HCT116 (cell line): Measurements from ENCODE around the gene GPATCH8. TPM values are rescaled to one million over a fixed set of nuclear protein-coding genes. Genes with fewer than 3 reads are reported as not detected.

Experiments used
- ATAC-seq: fragments of 200-7000 bp; cut with Tn5 transposase; 2 replicates; pipeline ENCODE4 v1.9.1; 2020; ENCODE audit warnings: mild to moderate bottlenecking, moderate library complexity
- Bru-seq: library from RNA; stranded (reverse); fragments of 400-500 nt; gene quantifications from one replicate; lab custom pipeline; 2021; lab: Mats Ljungman, UMichigan
- BruChase-seq, 2 experiments: library from RNA; stranded (reverse); fragments of 400-500 nt; gene quantifications; one replicate each; lab custom pipeline; 2021; lab: Mats Ljungman, UMichigan
- BruUV-seq: library from RNA; stranded (reverse); fragments of 400-500 nt; replicated peaks from 2 replicates; lab custom pipeline; 2021; lab: Mats Ljungman, UMichigan
- CTCF ChIA-PET: fragments of 300-600 bp; sonication (Branson Sonifier 250); formaldehyde crosslinking; loops from one replicate; lab custom pipeline; 2021; ENCODE audit warnings: antibody characterized with exemption; lab: Charles Lee
- POLR2A ChIA-PET: fragments of 300-600, 350-600 bp; sonication (Branson Sonifier 250); formaldehyde crosslinking; loops from one replicate; lab custom pipeline; 2021; ENCODE audit warnings: antibody characterized with exemption; lab: Charles Lee
- RAD21 ChIA-PET, 2 experiments: fragments of 300-600 bp; sonication (Branson Sonifier 250); formaldehyde crosslinking; loops; one replicate each; lab custom pipeline; 2023; ENCODE audit warnings: low total read pairs in 2 of 2; ENCODE audit not compliant: uncharacterized antibody in 2 of 2, unreplicated experiment in 2 of 2, low non-redundant PET in 1 of 2; lab: Charles Lee
- DNase-seq: peaks from one replicate; pipeline ENCODE4 v3.0.0-alpha.2; 2010; ENCODE audit warnings: low read depth, low spot score
- H2AFZ ChIP-seq: fragments of 200-600 bp; shearing (Covaris generic), sonication (generic); 2 replicates; pipeline ENCODE4 v1.6.1; 2017; ENCODE audit warnings: low read depth, mixed run types, mixed read lengths, antibody characterized with exemption, low read length; ENCODE audit not compliant: poor library complexity, severe bottlenecking
- H3K27ac ChIP-seq: 2 replicates; pipeline ENCODE4 v1.5.1; 2012; ENCODE audit warnings: low read depth, low read length
- H3K27me3 ChIP-seq: fragments of 200-600 bp; sonication (generic); 2 replicates; pipeline ENCODE4 v1.6.1; 2016; ENCODE audit warnings: mixed run types, low read length, mixed read lengths; ENCODE audit not compliant: insufficient read depth
- H3K36me3 ChIP-seq, 2 experiments: fragments of 200-500 bp in 1 of 2; fragments of 200-600 bp in 1 of 2; sonication (Bioruptor generic) in 1 of 2; sonication (generic) in 1 of 2; 2 replicates each; pipeline versions ENCODE4 v1.5.1 to v1.6.1; 2014 to 2016; ENCODE audit warnings: low read length in 2 of 2, inconsistent platforms in 1 of 2, mixed read lengths in 1 of 2, mixed run types in 1 of 2; ENCODE audit not compliant: insufficient read depth in 2 of 2, control insufficient read depth in 1 of 2
- H3K4me1 ChIP-seq, 2 experiments: fragments of 200-600 bp in 1 of 2; sonication (generic) in 1 of 2; 2 replicates each; pipeline versions ENCODE4 v1.5.1 to v1.6.1; 2012 to 2017; ENCODE audit warnings: low read length in 2 of 2, inconsistent platforms in 1 of 2, mild to moderate bottlenecking in 1 of 2, mixed read lengths in 1 of 2, mixed run types in 1 of 2, moderate library complexity in 1 of 2; ENCODE audit not compliant: insufficient read depth in 2 of 2, control insufficient read depth in 1 of 2
- H3K4me2 ChIP-seq: fragments of 200-600 bp; sonication (generic); 2 replicates; pipeline ENCODE4 v1.6.1; 2017; ENCODE audit warnings: mixed run types, low read length, mixed read lengths
- H3K4me3 ChIP-seq, 2 experiments: fragments of 200-600 bp in 1 of 2; sonication (generic) in 1 of 2; replicated peaks in 1 of 2; 2 replicates each; pipeline ENCODE4 v1.5.1; 2011 to 2016; ENCODE audit warnings: low read length in 2 of 2, control low read depth in 1 of 2, low read depth in 1 of 2, mild to moderate bottlenecking in 1 of 2, mixed read lengths in 1 of 2, mixed run types in 1 of 2
- H3K79me2 ChIP-seq: fragments of 200-600 bp; sonication (generic); 2 replicates; pipeline ENCODE4 v1.6.1; 2017; ENCODE audit warnings: mild to moderate bottlenecking, mixed run types, low read length, moderate library complexity, mixed read lengths; ENCODE audit not compliant: insufficient read depth
- H3K9ac ChIP-seq: fragments of 200-600 bp; sonication (generic); 2 replicates; pipeline ENCODE4 v1.6.1; 2016; ENCODE audit warnings: low read length, mixed read lengths
- H3K9me2 ChIP-seq: fragments of 200-600 bp; sonication (generic), shearing (Covaris generic); 2 replicates; pipeline ENCODE4 v1.6.1; 2017; ENCODE audit warnings: mixed run types, mild to moderate bottlenecking, moderate library complexity; ENCODE audit not compliant: insufficient read depth
- H3K9me3 ChIP-seq, 2 experiments: fragments of 200-500 bp in 1 of 2; fragments of 200-600 bp in 1 of 2; sonication (Bioruptor generic) in 1 of 2; sonication (generic) in 1 of 2; 2 replicates each; pipeline ENCODE4 v1.6.1; 2014 to 2017; ENCODE audit warnings: low read length in 2 of 2, mixed read lengths in 2 of 2, inconsistent platforms in 1 of 2, low read depth in 1 of 2, mild to moderate bottlenecking in 1 of 2, mixed run types in 1 of 2, moderate library complexity in 1 of 2; ENCODE audit not compliant: control insufficient read depth in 1 of 2, insufficient read depth in 1 of 2
- H4K20me1 ChIP-seq: fragments of 200-600 bp; sonication (generic), shearing (Covaris generic); 2 replicates; pipeline ENCODE4 v1.6.1; 2017; ENCODE audit warnings: mixed run types, mild to moderate bottlenecking, moderate library complexity; ENCODE audit not compliant: insufficient read depth
- ATF3 ChIP-seq: IDR thresholded peaks from 2 replicates; pipeline ENCODE4 v1.6.1; 2012
- CBX3 ChIP-seq: IDR thresholded peaks from 2 replicates; pipeline ENCODE4 v1.6.1; 2012; ENCODE audit warnings: low read depth
- CEBPB ChIP-seq: IDR thresholded peaks from 2 replicates; pipeline ENCODE4 v1.6.1; 2012; ENCODE audit warnings: low read depth
- EGR1 ChIP-seq: IDR thresholded peaks from 2 replicates; pipeline ENCODE4 v1.6.1; 2012; ENCODE audit warnings: low read depth
- ELF1 ChIP-seq: IDR thresholded peaks from 2 replicates; pipeline ENCODE4 v1.6.1; 2012; ENCODE audit warnings: low read depth, borderline replicate concordance
- EZH2phosphoT487 ChIP-seq: fragments of 200-600 bp; IDR thresholded peaks from 2 replicates; pipeline ENCODE4 v1.6.1; 2018; ENCODE audit warnings: antibody characterized with exemption, borderline replicate concordance
- FOSL1 ChIP-seq: IDR thresholded peaks from 2 replicates; pipeline ENCODE4 v1.6.1; 2012; ENCODE audit warnings: low read depth
- JUND ChIP-seq: IDR thresholded peaks from 2 replicates; pipeline ENCODE4 v1.6.1; 2012
- MAX ChIP-seq: IDR thresholded peaks from 2 replicates; pipeline ENCODE4 v1.6.1; 2012
- POLR2A ChIP-seq: IDR thresholded peaks from 2 replicates; pipeline ENCODE4 v1.7.0; 2011; ENCODE audit warnings: borderline replicate concordance; ENCODE audit not compliant: insufficient read depth, insufficient read length; ENCODE audit errors: extremely low read depth
- POLR2AphosphoS5 ChIP-seq: IDR thresholded peaks from 2 replicates; pipeline ENCODE4 v1.6.1; 2011; ENCODE audit warnings: mild to moderate bottlenecking, low read depth, low read length, moderate library complexity
- RAD21 ChIP-seq: IDR thresholded peaks from 2 replicates; pipeline ENCODE4 v1.6.1; 2012; ENCODE audit warnings: low read depth, mild to moderate bottlenecking
- SIN3A ChIP-seq: IDR thresholded peaks from 2 replicates; pipeline ENCODE4 v1.6.1; 2012; ENCODE audit warnings: low read depth
- SP1 ChIP-seq: IDR thresholded peaks from 2 replicates; pipeline ENCODE4 v1.6.1; 2012; ENCODE audit warnings: low read depth
- SRF ChIP-seq: IDR thresholded peaks from 2 replicates; pipeline ENCODE4 v1.6.1; 2012; ENCODE audit warnings: low read depth
- YY1 ChIP-seq: IDR thresholded peaks from 2 replicates; pipeline ENCODE4 v1.6.1; 2011; ENCODE audit warnings: low read length, low read depth, moderate library complexity, mild to moderate bottlenecking; ENCODE audit not compliant: insufficient replicate concordance; ENCODE audit errors: extremely low read depth
- ZFX ChIP-seq: fragments of 450-650 bp; IDR thresholded peaks from 2 replicates; pipeline ENCODE4 v1.6.1; 2017
- ZNF274 ChIP-seq: fragments of 200-500 bp; sonication (Bioruptor generic); IDR thresholded peaks from 2 replicates; pipeline ENCODE4 v1.6.1; 2014; ENCODE audit warnings: mild to moderate bottlenecking, low read depth, low read length, inconsistent platforms
- intact Hi-C: fragments of 100-400 bp; cut with micrococcal nuclease; formaldehyde crosslinking; loops from 2 replicates; pipeline ENCODE4 v1.10.0; 2022
- long read RNA-seq: library from polyadenylated mRNA; unstranded; transcript quantifications from one replicate; pipeline ENCODE4 v2.0.0, GENCODE V29; 2021; ENCODE audit not compliant: unreplicated experiment
- polyA plus RNA-seq: library from polyadenylated mRNA; unstranded; fragments of >200 nt; gene quantifications from 2 replicates; pipeline ENCODE4 v1.2.1, GENCODE V29; 2012; ENCODE audit warnings: missing spikeins
- total RNA-seq: library from RNA; stranded (reverse); gene quantifications from one replicate; pipeline ENCODE4 v1.2.1, GENCODE V29; 2021; ENCODE audit not compliant: unreplicated experiment
- TF ChIP-seq, protein P1 (sequence below), 3 experiments: fragments of 200-600 bp in 1 of 3; sonication (generic) in 1 of 3; IDR thresholded peaks in 2 of 3; conservative IDR thresholded peaks in 1 of 3; 2 replicates each; pipeline ENCODE4 v1.5.1; 2012 to 2017; ENCODE audit warnings: low read depth in 2 of 3, low read length in 2 of 3, antibody characterized with exemption in 1 of 3, borderline replicate concordance in 1 of 3, control low read depth in 1 of 3, mild to moderate bottlenecking in 1 of 3, mixed read lengths in 1 of 3, mixed run types in 1 of 3, moderate library complexity in 1 of 3; ENCODE audit not compliant: insufficient read depth in 1 of 3
- TF ChIP-seq, protein P2 (sequence below): IDR thresholded peaks from 2 replicates; pipeline ENCODE4 v1.6.1; 2011; ENCODE audit warnings: mild to moderate bottlenecking, low read length, moderate library complexity; ENCODE audit not compliant: insufficient replicate concordance; ENCODE audit errors: extremely low read depth

The GPATCH8 gene
- total RNA-seq, result 28.7 TPM
- polyA plus RNA-seq, result 13.0 and 13.5 TPM in 2 replicates
- percentile 88 among the genes with signal in this experiment for Bru-seq, nascent RNA
- percentile 74 among the genes with signal in this experiment for BruChase-seq, experiment 1, labeled RNA remaining after a 6-hour chase
- percentile 79 among the genes with signal in this experiment for BruChase-seq, experiment 2, labeled RNA remaining after a 2-hour chase
- long read RNA-seq, full-length matches to known transcripts, result 36 of 68 reads
- long read RNA-seq, partial matches to known transcripts, result 3 of 68 reads
- long read RNA-seq, other reads (novel, unspliced or antisense), result 29 of 68 reads

DNA sequence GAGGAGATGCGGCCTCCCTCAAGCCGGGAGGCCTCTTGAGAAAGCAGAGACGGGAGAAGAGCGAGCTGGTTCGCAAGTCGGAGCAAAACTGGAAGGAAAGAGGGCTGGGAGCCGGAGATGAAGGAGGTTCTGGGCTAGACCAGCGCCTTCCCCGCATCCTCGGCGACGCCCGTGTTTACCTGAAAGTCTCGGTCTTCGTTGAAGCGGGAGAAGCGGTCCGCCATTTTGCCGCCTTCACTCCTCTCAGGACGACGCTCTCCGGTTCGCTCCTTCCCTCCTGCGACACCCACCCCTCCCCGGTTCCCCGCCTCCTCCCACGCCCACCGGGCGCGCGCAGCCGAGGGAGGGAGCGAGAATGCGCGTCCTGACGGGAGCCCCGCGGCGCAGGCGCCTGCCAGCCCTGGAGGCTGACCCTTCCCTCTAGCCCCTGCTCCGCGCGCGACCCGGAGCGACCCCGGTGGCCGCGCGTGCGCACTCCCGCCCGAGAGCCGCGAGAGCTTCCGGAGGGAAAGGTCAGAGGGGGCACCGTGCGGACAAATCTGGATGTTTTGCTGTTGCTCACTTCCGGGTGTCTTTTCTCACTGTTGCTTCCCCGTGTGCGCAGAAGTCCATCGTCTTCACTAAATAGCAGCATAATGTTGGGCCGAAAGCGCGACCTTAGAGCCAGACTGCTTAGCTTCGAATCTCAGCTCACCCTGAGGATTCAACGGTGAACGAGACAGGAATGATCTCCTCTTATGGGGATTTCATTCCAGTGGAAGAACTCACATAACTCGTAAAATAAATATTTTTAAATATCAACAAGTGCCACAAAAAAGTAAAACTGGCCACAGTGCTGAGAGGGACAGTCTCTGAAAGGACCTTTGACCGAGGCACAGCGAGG is at the start of gene GPATCH8:
TSS of gene GPATCH8 (minus strand) at position 260 of the 883 bp plus-strand sequence. CDS start at position 224, 36 bp downstream.
- H3K4me3 ChIP-seq, result peak within 1 kb of the TSS; percentile 82 to 92
- no peaks in the 10 kb centered on the region for H3K9me3 ChIP-seq
- H3K4me2 ChIP-seq, result peak within 1 kb of the TSS; percentile 84
- RAD21 ChIA-PET, result no interaction called here
- intact Hi-C loops, result no loop called here
- peak within 1 kb of the TSS; percentile 32 for H2AFZ ChIP-seq
- H3K27ac ChIP-seq, result peak within 1 kb of the TSS; percentile 85
- CTCF ChIA-PET, result interaction anchor here (0.6 to 1.4 kb wide), 2 partner anchors 20 to 116 kb away, joined by 3 to 11 read pairs; no protein-coding TSS in a partner anchor
- no TSS peak for BruUV-seq
- peaks cover 11 to 19% of the 10 kb centered on the region in 2 experiments for H3K4me1 ChIP-seq
- peak within 1 kb of the TSS; percentile 99 for H3K9ac ChIP-seq
- peak; percentile 88 for DNase-seq
- POLR2A ChIA-PET, result interaction anchor here (0.7 to 1.6 kb wide), 6 partner anchors 7 to 19 kb away, joined by 3 to 8 read pairs (median 3); no protein-coding TSS in a partner anchor
- no peaks in the 10 kb centered on the region for H3K36me3 ChIP-seq
- peak; percentile 98 for ATAC-seq
- no peaks in the 10 kb centered on the region for H4K20me1 ChIP-seq
- H3K79me2 ChIP-seq, result peaks cover 48% of the 10 kb centered on the region
- H3K27me3 ChIP-seq, result no peaks in the 10 kb centered on the region
- no peaks in the 10 kb centered on the region for H3K9me2 ChIP-seq
- peak; percentile 95 for TF ChIP-seq EGR1
- peak; percentile 88 for TF ChIP-seq ELF1
- TF ChIP-seq CBX3, result no peak
- peak; percentile 53; the same call in 1 of the 2 replicates for TF ChIP-seq SP1
- TF ChIP-seq MAX, result peak; percentile 89
- no peak for TF ChIP-seq RAD21
- TF ChIP-seq CEBPB, result no peak
- peak; percentile 87 for TF ChIP-seq SIN3A
- peak; percentile 74; the same call in 1 of the 2 replicates for TF ChIP-seq SRF
- no peak for TF ChIP-seq ZNF274
- TF ChIP-seq ATF3, result no peak
- no peak for TF ChIP-seq FOSL1
- TF ChIP-seq, protein P1, sequence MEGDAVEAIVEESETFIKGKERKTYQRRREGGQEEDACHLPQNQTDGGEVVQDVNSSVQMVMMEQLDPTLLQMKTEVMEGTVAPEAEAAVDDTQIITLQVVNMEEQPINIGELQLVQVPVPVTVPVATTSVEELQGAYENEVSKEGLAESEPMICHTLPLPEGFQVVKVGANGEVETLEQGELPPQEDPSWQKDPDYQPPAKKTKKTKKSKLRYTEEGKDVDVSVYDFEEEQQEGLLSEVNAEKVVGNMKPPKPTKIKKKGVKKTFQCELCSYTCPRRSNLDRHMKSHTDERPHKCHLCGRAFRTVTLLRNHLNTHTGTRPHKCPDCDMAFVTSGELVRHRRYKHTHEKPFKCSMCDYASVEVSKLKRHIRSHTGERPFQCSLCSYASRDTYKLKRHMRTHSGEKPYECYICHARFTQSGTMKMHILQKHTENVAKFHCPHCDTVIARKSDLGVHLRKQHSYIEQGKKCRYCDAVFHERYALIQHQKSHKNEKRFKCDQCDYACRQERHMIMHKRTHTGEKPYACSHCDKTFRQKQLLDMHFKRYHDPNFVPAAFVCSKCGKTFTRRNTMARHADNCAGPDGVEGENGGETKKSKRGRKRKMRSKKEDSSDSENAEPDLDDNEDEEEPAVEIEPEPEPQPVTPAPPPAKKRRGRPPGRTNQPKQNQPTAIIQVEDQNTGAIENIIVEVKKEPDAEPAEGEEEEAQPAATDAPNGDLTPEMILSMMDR (IDR thresholded peaks at IDR 0.05 in 2 of 3, conservative IDR thresholded peaks at IDR 0.05 in 1 of 3; ENCODE audit: borderline replicate concordance in 1 of 3, insufficient read depth in 1 of 3, low read depth in 2 of 3, low read length in 2 of 3), result no peak
- TF ChIP-seq POLR2A, result peak; percentile 46
- peak; percentile 90 for TF ChIP-seq YY1
- TF ChIP-seq POLR2AphosphoS5, result peak; percentile 86
- TF ChIP-seq ZFX, result peak; percentile 88
- TF ChIP-seq, protein P2, sequence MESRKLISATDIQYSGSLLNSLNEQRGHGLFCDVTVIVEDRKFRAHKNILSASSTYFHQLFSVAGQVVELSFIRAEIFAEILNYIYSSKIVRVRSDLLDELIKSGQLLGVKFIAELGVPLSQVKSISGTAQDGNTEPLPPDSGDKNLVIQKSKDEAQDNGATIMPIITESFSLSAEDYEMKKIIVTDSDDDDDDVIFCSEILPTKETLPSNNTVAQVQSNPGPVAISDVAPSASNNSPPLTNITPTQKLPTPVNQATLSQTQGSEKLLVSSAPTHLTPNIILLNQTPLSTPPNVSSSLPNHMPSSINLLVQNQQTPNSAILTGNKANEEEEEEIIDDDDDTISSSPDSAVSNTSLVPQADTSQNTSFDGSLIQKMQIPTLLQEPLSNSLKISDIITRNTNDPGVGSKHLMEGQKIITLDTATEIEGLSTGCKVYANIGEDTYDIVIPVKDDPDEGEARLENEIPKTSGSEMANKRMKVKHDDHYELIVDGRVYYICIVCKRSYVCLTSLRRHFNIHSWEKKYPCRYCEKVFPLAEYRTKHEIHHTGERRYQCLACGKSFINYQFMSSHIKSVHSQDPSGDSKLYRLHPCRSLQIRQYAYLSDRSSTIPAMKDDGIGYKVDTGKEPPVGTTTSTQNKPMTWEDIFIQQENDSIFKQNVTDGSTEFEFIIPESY, result peak; percentile 14
- TF ChIP-seq EZH2phosphoT487, result no peak
- TF ChIP-seq JUND, result no peak
